Esophagus muscularis mucosa (tissue), 4 donors: Measurements from ENCODE around the gene BICD1. TPM values are rescaled to one million over a fixed set of nuclear protein-coding genes. Genes with fewer than 3 reads are reported as not detected.
A peak's percentile ranks its signal among the peaks of the same experiment; 100 is the strongest.

Experiments
- DNase-seq: peaks from one replicate; pipeline ENCODE4 v3.0.0-alpha.2; 2017; ENCODE audit errors: extremely low spot score
- H3K27ac ChIP-seq, 4 donors: fragments of 200-600 bp; sonication (generic); replicated peaks in 1 of 4; 1 replicate in 3 of 4; 2 replicates in 1 of 4; pipeline ENCODE4 v1.5.1; 2016 to 2019; ENCODE audit warnings: mild to moderate bottlenecking in 1 of 4
- H3K27me3 ChIP-seq, 4 donors: fragments of 200-600 bp; sonication (generic); one replicate each; pipeline versions ENCODE4 v1.5.1 to v1.6.0; 2016 to 2019
- H3K36me3 ChIP-seq, 4 donors: fragments of 200-600 bp; sonication (generic); one replicate each; pipeline ENCODE4 v1.5.1; 2016 to 2019
- H3K4me1 ChIP-seq, 4 donors: fragments of 200-600 bp; sonication (generic); one replicate each; pipeline ENCODE4 v1.5.1; 2016 to 2019
- H3K4me3 ChIP-seq, 4 donors: fragments of 200-600 bp; sonication (generic); 1 replicate in 2 of 4; 2 replicates in 2 of 4; pipeline ENCODE4 v1.5.1; 2016 to 2019; ENCODE audit warnings: mild to moderate bottlenecking in 4 of 4, moderate library complexity in 1 of 4
- H3K9me3 ChIP-seq, 4 donors: fragments of 200-600 bp; sonication (generic); 1 replicate in 3 of 4; 2 replicates in 1 of 4; pipeline ENCODE4 v1.5.1; 2016 to 2019
- EP300 ChIP-seq: sonication (generic); formaldehyde crosslinking; IDR thresholded peaks from one replicate; pipeline ENCODE4 v1.6.1; 2017; ENCODE audit warnings: antibody characterized with exemption
- POLR2A ChIP-seq: fragments of 450-650 bp; IDR thresholded peaks from one replicate; pipeline ENCODE4 v1.6.1; 2017; ENCODE audit warnings: antibody characterized with exemption, moderate library complexity, mild to moderate bottlenecking, low read depth
- POLR2AphosphoS5 ChIP-seq, 2 donors: sonication (generic); formaldehyde crosslinking; IDR thresholded peaks; one replicate each; pipeline ENCODE4 v1.6.1; 2017; ENCODE audit warnings: antibody characterized with exemption in 2 of 2
- WGBS: methylation state at CpG from one replicate; pipeline ENCODE4 v1.1.5; 2018; 5-methylcytosine and 5-hydroxymethylcytosine counted together
- intact Hi-C: fragments of 100-400 bp; cut with DNase I; formaldehyde crosslinking; loops from one replicate; pipeline ENCODE4 v1.15.1; 2023
- total RNA-seq, 4 donors: library from RNA; depleted of rRNA; stranded (reverse); fragments of >200 nt; gene quantifications; one replicate each; pipeline versions ENCODE4 v1.1.0 to v1.2.1, GENCODE V29; 2016
- TF ChIP-seq, protein P1 (sequence below), 3 experiments: fragments of 200-600 bp in 2 of 3; fragments of 450-650 bp in 1 of 3; sonication (generic) in 2 of 3; IDR thresholded peaks; one replicate each; pipeline ENCODE4 v1.5.1; 2017 to 2019; ENCODE audit warnings: antibody characterized with exemption in 3 of 3, mild to moderate bottlenecking in 2 of 3, moderate library complexity in 1 of 3

The BICD1 gene
- total RNA-seq, 4 donors from 2014 or later: 6.8 to 14.1 (median 10.2) TPM

DNA sequence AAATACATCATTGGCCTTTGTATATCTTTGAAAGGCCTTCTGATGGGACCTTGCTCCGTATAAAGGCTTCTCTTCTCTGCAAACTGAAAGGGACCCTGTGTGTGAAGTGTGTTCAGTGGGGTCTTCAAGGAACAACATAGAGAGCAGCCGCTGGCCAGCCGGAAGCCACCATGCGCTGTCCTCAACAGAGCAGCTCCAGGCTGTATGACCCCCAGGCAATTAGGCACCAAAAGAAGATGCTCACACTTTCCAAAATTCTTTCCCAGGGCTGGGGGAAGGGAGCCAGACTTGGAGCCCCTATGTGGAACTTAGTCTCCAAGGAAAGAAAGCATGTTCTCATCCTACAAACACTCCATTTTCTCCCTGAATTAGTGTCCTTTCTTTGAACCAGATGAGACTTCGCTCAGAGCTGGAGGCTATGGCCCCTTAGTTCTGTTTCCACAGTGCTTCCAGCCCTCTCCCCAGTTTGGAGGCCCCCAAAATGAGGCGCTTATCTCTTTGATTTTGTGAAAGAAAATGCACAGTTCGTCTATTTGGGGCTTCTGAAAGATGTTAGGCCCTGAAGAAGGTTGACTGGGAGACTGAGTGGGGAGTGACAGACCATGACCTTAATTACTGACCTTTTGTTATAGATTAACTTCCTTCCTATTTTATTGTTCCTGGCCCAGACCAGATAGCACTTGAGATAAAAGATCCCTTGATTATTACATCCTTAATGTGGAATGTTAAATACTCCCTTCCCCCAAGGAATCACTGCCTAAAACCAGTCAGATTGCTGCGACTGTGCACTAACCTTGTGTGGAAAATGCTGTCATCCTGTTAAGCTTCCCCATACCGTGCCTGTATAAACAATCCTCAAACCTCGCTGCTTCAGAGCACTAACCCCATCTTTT, 164.4 kb downstream of the BICD1 start:
- TF ChIP-seq POLR2AphosphoS5 (IDR thresholded peaks at IDR 0.05): no peak
- TF ChIP-seq EP300: no peak
- no peak for TF ChIP-seq POLR2A
- TF ChIP-seq, protein P1, sequence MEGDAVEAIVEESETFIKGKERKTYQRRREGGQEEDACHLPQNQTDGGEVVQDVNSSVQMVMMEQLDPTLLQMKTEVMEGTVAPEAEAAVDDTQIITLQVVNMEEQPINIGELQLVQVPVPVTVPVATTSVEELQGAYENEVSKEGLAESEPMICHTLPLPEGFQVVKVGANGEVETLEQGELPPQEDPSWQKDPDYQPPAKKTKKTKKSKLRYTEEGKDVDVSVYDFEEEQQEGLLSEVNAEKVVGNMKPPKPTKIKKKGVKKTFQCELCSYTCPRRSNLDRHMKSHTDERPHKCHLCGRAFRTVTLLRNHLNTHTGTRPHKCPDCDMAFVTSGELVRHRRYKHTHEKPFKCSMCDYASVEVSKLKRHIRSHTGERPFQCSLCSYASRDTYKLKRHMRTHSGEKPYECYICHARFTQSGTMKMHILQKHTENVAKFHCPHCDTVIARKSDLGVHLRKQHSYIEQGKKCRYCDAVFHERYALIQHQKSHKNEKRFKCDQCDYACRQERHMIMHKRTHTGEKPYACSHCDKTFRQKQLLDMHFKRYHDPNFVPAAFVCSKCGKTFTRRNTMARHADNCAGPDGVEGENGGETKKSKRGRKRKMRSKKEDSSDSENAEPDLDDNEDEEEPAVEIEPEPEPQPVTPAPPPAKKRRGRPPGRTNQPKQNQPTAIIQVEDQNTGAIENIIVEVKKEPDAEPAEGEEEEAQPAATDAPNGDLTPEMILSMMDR (IDR thresholded peaks at IDR 0.05): no peak
- Histone ChIP-seq H3K27me3 (no peaks in the 10 kb centered on the region), H3K4me1 (peaks cover 13 to 18% (median 17%) of the 10 kb centered on the region in 4 donors), H3K36me3 (no peaks in the 10 kb centered on the region), H3K27ac (peak overlapping the region in 1 of 4 donors; percentile 7), H3K4me3 (no peak overlapping the region), H3K9me3 (no peaks in the 10 kb centered on the region)
- intact Hi-C loops: no loop called here
- no peak for DNase-seq
- 55% methylated on average over 9 of the region's 10 CpGs for WGBS

DNA sequence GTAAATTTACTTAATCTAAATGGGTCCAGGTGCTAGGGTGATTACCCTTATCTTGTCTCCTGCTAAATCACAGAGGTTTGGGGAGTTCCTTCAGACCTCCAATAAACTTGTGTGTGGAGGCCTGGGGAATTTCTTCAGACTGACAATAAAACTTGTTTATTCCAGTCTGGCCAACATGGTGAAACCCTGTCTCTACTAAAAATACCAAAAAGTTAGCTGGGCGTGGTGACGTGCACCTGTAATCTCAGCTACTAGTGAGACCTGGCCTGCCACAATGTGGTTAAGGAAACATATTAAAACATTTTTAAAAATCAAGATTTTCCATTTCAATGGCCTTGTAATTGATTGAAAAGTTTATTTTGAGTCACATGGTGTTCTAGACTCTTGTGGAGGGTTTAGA, 165.8 kb downstream of the BICD1 start:
- H3K27me3 ChIP-seq: no peaks in the 10 kb centered on the region
- peaks cover 13 to 18% (median 17%) of the 10 kb centered on the region in 4 donors for H3K4me1 ChIP-seq
- H3K4me3 ChIP-seq: no peak overlapping the region
- H3K9me3 ChIP-seq: no peaks in the 10 kb centered on the region
- 95% methylated on average over 2 of the region's 2 CpGs for WGBS
- intact Hi-C loops: no loop called here
- TF ChIP-seq, protein P1 (IDR thresholded peaks at IDR 0.05): no peak
- no peak for DNase-seq
- no peaks in the 10 kb centered on the region for H3K36me3 ChIP-seq
- H3K27ac ChIP-seq: no peak overlapping the region

DNA sequence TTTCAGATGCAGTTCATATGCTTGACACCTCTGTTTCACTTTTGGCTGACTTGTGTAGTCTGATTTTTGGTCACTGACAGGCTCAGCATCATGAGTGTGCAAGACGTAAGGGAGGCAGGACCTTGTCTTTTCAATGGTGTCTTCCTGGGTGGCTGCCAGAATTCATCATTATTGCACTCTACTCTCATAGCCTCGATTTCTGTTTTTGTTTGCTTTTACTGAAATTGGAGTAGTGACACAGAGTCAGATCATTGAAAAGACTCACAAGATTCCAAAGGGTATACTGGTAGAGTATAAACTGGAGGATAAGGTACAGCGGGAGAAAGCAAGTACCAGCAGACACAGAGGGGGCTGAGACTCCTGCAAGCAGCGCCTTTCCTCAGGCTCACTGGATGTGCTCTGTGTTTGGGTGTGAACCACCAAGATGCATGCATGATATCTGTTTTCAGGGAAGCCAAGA, 166.4 kb downstream of the BICD1 start:
- TF ChIP-seq POLR2A: no peak
- TF ChIP-seq, protein P1 (IDR thresholded peaks at IDR 0.05): no peak
- intact Hi-C loops: no loop called here
- WGBS: 70% methylated on average over 4 of the region's 4 CpGs
- no peak for DNase-seq
- Histone ChIP-seq H3K9me3 (no peaks in the 10 kb centered on the region), H3K27me3 (no peaks in the 10 kb centered on the region), H3K36me3 (no peaks in the 10 kb centered on the region), H3K27ac (no peak overlapping the region), H3K4me1 (peaks cover 13 to 18% (median 17%) of the 10 kb centered on the region in 4 donors), H3K4me3 (no peak overlapping the region)

DNA sequence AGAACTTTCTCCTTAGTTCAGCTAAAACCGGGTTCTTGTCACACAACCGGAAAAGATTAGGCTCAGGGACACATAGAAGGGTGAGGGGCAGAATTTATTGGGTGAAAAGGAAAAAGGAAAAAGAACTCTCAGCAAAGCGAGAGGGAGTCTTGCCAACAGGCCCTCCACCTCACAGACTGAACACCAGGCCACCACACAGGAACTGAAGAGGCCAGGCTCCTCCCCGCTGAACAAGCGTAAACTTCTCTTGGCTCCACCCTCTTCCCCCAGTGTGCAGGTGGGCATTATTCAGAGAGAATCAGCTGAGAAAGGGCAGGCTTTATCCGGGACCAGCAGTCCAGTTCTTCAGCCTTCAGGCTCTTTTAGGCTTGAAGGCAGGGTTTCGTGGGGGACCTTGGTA, 167.1 kb downstream of the BICD1 start:
- no peak overlapping the region for H3K27ac ChIP-seq
- peaks cover 13 to 18% (median 17%) of the 10 kb centered on the region in 4 donors for H3K4me1 ChIP-seq
- no peak overlapping the region for H3K4me3 ChIP-seq
- no peaks in the 10 kb centered on the region for H3K27me3 ChIP-seq
- DNase-seq: no peak
- 74% methylated on average over 7 of the region's 7 CpGs for WGBS
- intact Hi-C loops: no loop called here
- TF ChIP-seq POLR2AphosphoS5 (IDR thresholded peaks at IDR 0.05): no peak
- TF ChIP-seq, protein P1 (IDR thresholded peaks at IDR 0.05): no peak
- TF ChIP-seq POLR2A: no peak
- TF ChIP-seq EP300: no peak
- H3K36me3 ChIP-seq: no peaks in the 10 kb centered on the region
- H3K9me3 ChIP-seq: no peaks in the 10 kb centered on the region
